GM12878 (cell line): ENCODE results near the gene SMIM32.

Experiments used
- FOXM1 ChIP-seq: IDR thresholded peaks from 2 replicates; pipeline ENCODE4 v1.6.1; 2012; ENCODE audit warnings: low read depth, mild to moderate bottlenecking, inconsistent platforms, low read length, moderate library complexity
- MTA3 ChIP-seq: IDR thresholded peaks from 2 replicates; pipeline ENCODE4 v1.6.1; 2012; ENCODE audit warnings: low read length, inconsistent platforms, borderline replicate concordance
- SUPT20H ChIP-seq: IDR thresholded peaks from 2 replicates; pipeline ENCODE4 v1.6.1; 2011; ENCODE audit warnings: low read depth, mild to moderate bottlenecking, low read length, moderate library complexity, borderline replicate concordance; ENCODE audit not compliant: control insufficient read depth
- TF ChIP-seq, protein P1 (sequence below), 3 experiments: IDR thresholded peaks in 2 of 3; conservative IDR thresholded peaks in 1 of 3; 2 replicates each; pipeline ENCODE4 v1.5.1; 2011; ENCODE audit warnings: low read depth in 3 of 3, low read length in 3 of 3, mild to moderate bottlenecking in 3 of 3, control low read depth in 2 of 3, moderate library complexity in 2 of 3, inconsistent platforms in 1 of 3, mixed read lengths in 1 of 3; ENCODE audit not compliant: control insufficient read depth in 2 of 3, insufficient read depth in 1 of 3; ENCODE audit errors: extremely low read depth in 1 of 3

DNA sequence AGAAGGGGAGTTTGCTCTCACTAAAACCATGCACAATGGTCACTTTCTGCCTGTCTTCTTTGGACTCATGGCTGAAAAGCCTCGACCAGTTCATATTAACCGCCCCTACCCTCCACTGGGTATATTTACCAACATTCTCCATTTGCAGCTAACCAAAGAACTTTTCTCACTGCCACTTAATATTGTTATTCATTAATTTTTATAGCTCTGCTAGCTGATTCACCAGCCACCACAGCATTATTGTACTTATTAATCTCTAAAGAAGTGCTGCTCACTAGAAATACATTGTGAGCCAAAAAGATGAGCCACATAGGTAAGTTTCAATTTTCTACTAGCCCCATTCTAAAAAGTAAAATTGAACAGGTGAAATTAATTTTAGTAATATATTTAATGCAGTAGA is 33.4 kb upstream of the SMIM32 start:
- no peak for TF ChIP-seq MTA3
- TF ChIP-seq FOXM1 = no peak
- no peak for TF ChIP-seq SUPT20H
- TF ChIP-seq, protein P1, sequence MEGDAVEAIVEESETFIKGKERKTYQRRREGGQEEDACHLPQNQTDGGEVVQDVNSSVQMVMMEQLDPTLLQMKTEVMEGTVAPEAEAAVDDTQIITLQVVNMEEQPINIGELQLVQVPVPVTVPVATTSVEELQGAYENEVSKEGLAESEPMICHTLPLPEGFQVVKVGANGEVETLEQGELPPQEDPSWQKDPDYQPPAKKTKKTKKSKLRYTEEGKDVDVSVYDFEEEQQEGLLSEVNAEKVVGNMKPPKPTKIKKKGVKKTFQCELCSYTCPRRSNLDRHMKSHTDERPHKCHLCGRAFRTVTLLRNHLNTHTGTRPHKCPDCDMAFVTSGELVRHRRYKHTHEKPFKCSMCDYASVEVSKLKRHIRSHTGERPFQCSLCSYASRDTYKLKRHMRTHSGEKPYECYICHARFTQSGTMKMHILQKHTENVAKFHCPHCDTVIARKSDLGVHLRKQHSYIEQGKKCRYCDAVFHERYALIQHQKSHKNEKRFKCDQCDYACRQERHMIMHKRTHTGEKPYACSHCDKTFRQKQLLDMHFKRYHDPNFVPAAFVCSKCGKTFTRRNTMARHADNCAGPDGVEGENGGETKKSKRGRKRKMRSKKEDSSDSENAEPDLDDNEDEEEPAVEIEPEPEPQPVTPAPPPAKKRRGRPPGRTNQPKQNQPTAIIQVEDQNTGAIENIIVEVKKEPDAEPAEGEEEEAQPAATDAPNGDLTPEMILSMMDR (IDR thresholded peaks at IDR 0.05 in 2 of 3, conservative IDR thresholded peaks at IDR 0.05 in 1 of 3; ENCODE audit: control insufficient read depth in 2 of 3, extremely low read depth in 1 of 3, insufficient read depth in 1 of 3, low read depth in 3 of 3, low read length in 3 of 3) = no peak
